HG03175 (cell line): ENCODE results near the gene NLRC5.
"Not testable (repeated sequence)": the region's sequence is repeated elsewhere in the genome, so short reads cannot be mapped to it uniquely, and the experiment has no call there.

ENCODE experiments used
- ATAC-seq: cut with Tn5 transposase; IDR thresholded peaks from one replicate; pipeline ENCODE4 v1.9.1; 2021; ENCODE audit warnings: mild to moderate bottlenecking, moderate library complexity; ENCODE audit not compliant: unreplicated experiment

Gene NLRC5

GRCh38 chr16:57042157-57043111 lies 53.1 kb downstream of the NLRC5 start:
- peak; percentile 77 for ATAC-seq

GRCh38 chr16:57043248-57043647 lies 53.9 kb downstream of the NLRC5 start:
- ATAC-seq = no peak

- no peak for ATAC-seq
Observed at GRCh38 chr16:57044931-57045693, 55.8 kb downstream of the NLRC5 start.

- no peak for ATAC-seq
Observed at GRCh38 chr16:57045694-57046381, 56.5 kb downstream of the NLRC5 start.

GRCh38 chr16:57048095-57048494 lies 58.7 kb downstream of the NLRC5 start:
- ATAC-seq = no peak

- ATAC-seq = peak; percentile 56
Observed at GRCh38 chr16:57049678-57050077, 60.3 kb downstream of the NLRC5 start.

GRCh38 chr16:57051696-57052228 lies 62.4 kb downstream of the NLRC5 start:
- ATAC-seq = no peak

- ATAC-seq = no peak
Observed at GRCh38 chr16:57053206-57053605, 63.8 kb downstream of the NLRC5 start.

GRCh38 chr16:57054338-57054737 lies 65.0 kb downstream of the NLRC5 start:
- ATAC-seq = no peak

GRCh38 chr16:57054771-57055170 lies 65.4 kb downstream of the NLRC5 start:
- ATAC-seq = no peak

GRCh38 chr16:57055671-57056070 lies 66.3 kb downstream of the NLRC5 start:
- no peak for ATAC-seq

- no peak for ATAC-seq
Observed at GRCh38 chr16:57058291-57058861, 69.0 kb downstream of the NLRC5 start.

GRCh38 chr16:57060323-57061083 lies 71.1 kb downstream of the NLRC5 start:
- ATAC-seq = no peak

- ATAC-seq = no peak
Observed at GRCh38 chr16:57061084-57061905, 71.9 kb downstream of the NLRC5 start.

- no peak for ATAC-seq
Observed at GRCh38 chr16:57062329-57062728, 73.0 kb downstream of the NLRC5 start.

GRCh38 chr16:57063189-57063588 lies 73.8 kb downstream of the NLRC5 start:
- ATAC-seq = not testable (repeated sequence)

GRCh38 chr16:57064995-57065394 lies 75.6 kb downstream of the NLRC5 start:
- no peak for ATAC-seq

- no peak for ATAC-seq
Observed at GRCh38 chr16:57066625-57067024, 77.3 kb downstream of the NLRC5 start.

- no peak for ATAC-seq
Observed at GRCh38 chr16:57067347-57067746, 78.0 kb downstream of the NLRC5 start.
